Esophagus squamous epithelium (tissue), 5 donors: ENCODE results near the gene ANKS1B. TPM values are rescaled to one million over a fixed set of nuclear protein-coding genes. Genes with fewer than 3 reads are reported as not detected.

Source experiments
- DNase-seq: peaks from one replicate; lab custom pipeline; 2025; lab: John Stamatoyannopoulos, UW
- H3K27ac ChIP-seq, 4 donors: fragments of 200-600 bp; sonication (generic); one replicate each; pipeline ENCODE4 v1.5.1; 2016 to 2019; ENCODE audit warnings: mild to moderate bottlenecking in 1 of 4
- H3K27me3 ChIP-seq, 4 donors: fragments of 200-600 bp; sonication (generic); 1 replicate in 3 of 4; 2 replicates in 1 of 4; pipeline versions ENCODE4 v1.5.1 to v1.6.0; 2017 to 2021; ENCODE audit warnings: antibody characterized with exemption in 1 of 4
- H3K36me3 ChIP-seq, 3 donors: fragments of 200-600 bp; sonication (generic); one replicate each; pipeline ENCODE4 v1.5.1; 2016 to 2019
- H3K4me1 ChIP-seq, 3 donors: fragments of 200-600 bp; sonication (generic); one replicate each; pipeline ENCODE4 v1.5.1; 2017 to 2019
- H3K4me3 ChIP-seq, 4 donors: fragments of 200-600 bp; sonication (generic); 1 replicate in 3 of 4; 2 replicates in 1 of 4; pipeline ENCODE4 v1.5.1; 2016 to 2019; ENCODE audit warnings: mild to moderate bottlenecking in 2 of 4, moderate library complexity in 1 of 4
- H3K9me3 ChIP-seq, 3 donors: fragments of 200-600 bp; sonication (generic); one replicate each; pipeline ENCODE4 v1.5.1; 2016 to 2019
- POLR2A ChIP-seq, 4 donors: fragments of 450-650 bp; IDR thresholded peaks; one replicate each; pipeline ENCODE4 v1.6.1; 2017; ENCODE audit warnings: antibody characterized with exemption in 4 of 4, mild to moderate bottlenecking in 4 of 4, moderate library complexity in 3 of 4
- WGBS, 2 donors: methylation state at CpG; one replicate each; pipeline ENCODE4 v1.1.5; 2018; 5-methylcytosine and 5-hydroxymethylcytosine counted together
- intact Hi-C: fragments of 100-400 bp; cut with DNase I; formaldehyde crosslinking; loops from one replicate; pipeline ENCODE4 v1.15.0; 2022
- total RNA-seq, 4 donors: library from RNA; depleted of rRNA; stranded (reverse); fragments of >200 nt; gene quantifications; one replicate each; pipeline ENCODE4 v1.1.0, GENCODE V29; 2016
- TF ChIP-seq, protein P1 (sequence below), 6 experiments: fragments of 450-650 bp in 4 of 6; fragments of 200-600 bp in 2 of 6; sonication (generic) in 2 of 6; IDR thresholded peaks; one replicate each; pipeline ENCODE4 v1.5.1; 2016 to 2019; ENCODE audit warnings: antibody characterized with exemption in 6 of 6, mild to moderate bottlenecking in 4 of 6, moderate library complexity in 4 of 6
- donor health status: DM: yes; HTN: yes; CAD: no.

Gene ANKS1B
- total RNA-seq, 4 donors from 2014 or later: 1.6 to 15.8 (median 8.1) TPM

DNA sequence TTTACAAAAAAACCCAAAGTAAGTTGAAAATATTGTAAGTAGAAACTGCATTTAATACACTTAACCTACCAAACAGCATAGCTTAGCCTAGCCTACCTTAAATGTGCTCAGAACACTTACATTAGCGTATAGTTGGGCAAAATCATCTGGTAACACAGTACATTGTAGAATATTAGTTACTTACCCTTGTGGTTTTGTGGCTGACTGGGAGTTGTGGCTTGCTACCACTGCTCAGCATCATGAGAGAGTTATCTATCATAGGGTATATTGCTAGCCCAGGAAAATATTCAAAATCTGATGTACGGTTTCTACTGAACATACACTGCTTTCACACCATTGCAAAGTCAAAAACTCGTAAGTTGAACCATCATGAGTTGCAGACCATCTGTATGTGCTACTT, 478.9 kb downstream of the ANKS1B start:
- no peak for DNase-seq
- H3K36me3 ChIP-seq: no peaks in the 10 kb centered on the region
- TF ChIP-seq, protein P1, sequence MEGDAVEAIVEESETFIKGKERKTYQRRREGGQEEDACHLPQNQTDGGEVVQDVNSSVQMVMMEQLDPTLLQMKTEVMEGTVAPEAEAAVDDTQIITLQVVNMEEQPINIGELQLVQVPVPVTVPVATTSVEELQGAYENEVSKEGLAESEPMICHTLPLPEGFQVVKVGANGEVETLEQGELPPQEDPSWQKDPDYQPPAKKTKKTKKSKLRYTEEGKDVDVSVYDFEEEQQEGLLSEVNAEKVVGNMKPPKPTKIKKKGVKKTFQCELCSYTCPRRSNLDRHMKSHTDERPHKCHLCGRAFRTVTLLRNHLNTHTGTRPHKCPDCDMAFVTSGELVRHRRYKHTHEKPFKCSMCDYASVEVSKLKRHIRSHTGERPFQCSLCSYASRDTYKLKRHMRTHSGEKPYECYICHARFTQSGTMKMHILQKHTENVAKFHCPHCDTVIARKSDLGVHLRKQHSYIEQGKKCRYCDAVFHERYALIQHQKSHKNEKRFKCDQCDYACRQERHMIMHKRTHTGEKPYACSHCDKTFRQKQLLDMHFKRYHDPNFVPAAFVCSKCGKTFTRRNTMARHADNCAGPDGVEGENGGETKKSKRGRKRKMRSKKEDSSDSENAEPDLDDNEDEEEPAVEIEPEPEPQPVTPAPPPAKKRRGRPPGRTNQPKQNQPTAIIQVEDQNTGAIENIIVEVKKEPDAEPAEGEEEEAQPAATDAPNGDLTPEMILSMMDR (IDR thresholded peaks at IDR 0.05): no peak
- no peak for TF ChIP-seq POLR2A (IDR thresholded peaks at IDR 0.05)
- no peak overlapping the region for H3K4me3 ChIP-seq
- 79 to 89% methylated on average over 3 of the region's 3 CpGs for WGBS, 2 donors
- H3K9me3 ChIP-seq: no peaks in the 10 kb centered on the region
- no peak overlapping the region for H3K27ac ChIP-seq
- intact Hi-C loops: no loop called here
- H3K4me1 ChIP-seq: no peaks in the 10 kb centered on the region
- H3K27me3 ChIP-seq: no peaks in the 10 kb centered on the region

DNA sequence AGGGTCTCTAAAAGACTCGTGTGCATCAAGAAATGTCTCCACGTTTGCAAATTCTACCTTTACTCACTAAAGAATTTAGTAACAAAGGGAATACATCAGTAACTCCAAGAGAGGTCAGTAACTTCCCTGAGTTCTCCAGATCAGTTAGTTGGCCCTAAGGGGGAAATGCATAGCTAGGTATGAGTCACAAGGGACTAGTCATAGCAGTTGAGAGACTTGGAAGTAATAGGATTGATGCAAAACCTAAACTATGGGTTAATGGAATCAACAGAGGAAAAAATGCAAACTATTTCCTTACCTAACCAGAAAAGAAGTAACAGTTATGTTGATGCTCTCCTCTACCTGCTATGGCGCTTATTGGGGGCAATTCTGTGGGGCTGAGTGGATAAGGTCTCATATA, 486.0 kb downstream of the ANKS1B start:
- Histone ChIP-seq H3K9me3 (no peaks in the 10 kb centered on the region), H3K4me1 (no peaks in the 10 kb centered on the region), H3K27ac (no peak overlapping the region), H3K4me3 (no peak overlapping the region), H3K27me3 (no peaks in the 10 kb centered on the region), H3K36me3 (no peaks in the 10 kb centered on the region)
- intact Hi-C loops: no loop called here
- TF ChIP-seq POLR2A (IDR thresholded peaks at IDR 0.05): no peak
- TF ChIP-seq, protein P1 (IDR thresholded peaks at IDR 0.05): no peak
- WGBS, 2 donors: 56 to 60% methylated on average over 3 of the region's 3 CpGs
- DNase-seq: no peak

DNA sequence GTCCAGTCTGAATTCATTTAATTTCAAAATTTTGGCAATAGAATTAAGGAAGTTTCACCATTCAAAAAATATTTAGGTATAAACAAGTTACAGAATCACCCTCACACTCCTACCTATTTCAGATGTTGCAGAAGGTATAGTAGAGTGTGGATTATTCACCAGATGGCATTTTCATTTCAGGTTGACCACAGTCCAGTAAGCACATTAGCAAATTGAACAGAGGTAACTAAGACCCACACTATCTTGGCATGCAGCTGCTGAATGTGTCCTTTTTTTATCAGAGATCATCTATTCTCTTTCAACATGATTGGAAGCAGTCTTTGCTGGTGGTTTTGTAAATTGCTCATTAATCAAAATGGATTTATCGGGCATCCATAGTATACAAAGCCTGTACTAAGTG, 488.9 kb downstream of the ANKS1B start:
- TF ChIP-seq, protein P1 (IDR thresholded peaks at IDR 0.05): no peak
- TF ChIP-seq POLR2A (IDR thresholded peaks at IDR 0.05): no peak
- H3K36me3 ChIP-seq: no peaks in the 10 kb centered on the region
- no peak for DNase-seq
- no peak overlapping the region for H3K27ac ChIP-seq
- intact Hi-C loops: no loop called here
- no peaks in the 10 kb centered on the region for H3K9me3 ChIP-seq
- 55 to 58% methylated on average over 1 of the region's 1 CpG for WGBS, 2 donors
- H3K4me1 ChIP-seq: no peaks in the 10 kb centered on the region
- no peak overlapping the region for H3K4me3 ChIP-seq
- H3K27me3 ChIP-seq: no peaks in the 10 kb centered on the region

DNA sequence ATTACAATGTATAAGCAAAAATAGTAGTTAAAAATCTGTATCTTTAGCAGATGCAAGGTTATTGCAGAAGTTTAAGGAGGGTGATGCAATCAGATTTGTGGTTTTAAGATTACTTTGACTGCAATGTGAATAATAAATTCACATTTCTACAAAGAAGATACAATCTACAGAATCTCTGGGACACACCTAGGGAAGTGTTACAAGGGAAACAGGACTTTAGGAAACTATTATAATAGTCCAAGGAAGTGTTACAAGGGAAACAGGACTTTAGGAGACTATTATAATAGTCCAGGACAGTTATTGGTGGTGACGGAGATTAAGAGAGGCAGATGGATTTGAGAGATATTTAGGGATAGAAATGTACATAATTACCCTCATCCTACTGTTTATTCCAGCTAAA, 491.5 kb downstream of the ANKS1B start:
- Histone ChIP-seq H3K27me3 (no peaks in the 10 kb centered on the region), H3K36me3 (no peaks in the 10 kb centered on the region), H3K4me3 (no peak overlapping the region), H3K9me3 (no peaks in the 10 kb centered on the region), H3K4me1 (no peaks in the 10 kb centered on the region), H3K27ac (no peak overlapping the region)
- TF ChIP-seq, protein P1 (IDR thresholded peaks at IDR 0.05): no peak
- no peak for TF ChIP-seq POLR2A (IDR thresholded peaks at IDR 0.05)
- 92 to 96% methylated on average over 1 of the region's 1 CpG for WGBS, 2 donors
- intact Hi-C loops: no loop called here
- no peak for DNase-seq

DNA sequence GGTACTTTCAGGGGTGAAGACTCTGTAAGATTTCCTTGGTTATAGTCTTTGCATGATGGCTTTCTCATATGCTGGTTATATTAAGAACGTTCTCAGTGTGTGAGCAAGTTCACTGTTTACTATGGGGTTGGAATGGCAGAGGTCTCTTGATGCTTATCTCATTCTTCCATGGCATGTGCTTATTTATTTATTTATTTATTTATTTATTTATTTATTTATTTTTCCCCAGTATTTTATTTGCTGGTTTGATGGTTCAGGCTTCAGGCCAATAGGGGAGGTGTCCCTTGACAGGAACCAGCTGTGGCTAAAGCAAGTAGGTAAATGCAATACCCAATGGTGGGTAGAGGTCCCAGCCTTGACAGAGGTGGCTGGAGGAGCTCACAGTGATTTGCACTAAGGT, 498.5 kb downstream of the ANKS1B start:
- DNase-seq: no peak
- 67 to 85% methylated on average over 1 of the region's 1 CpG for WGBS, 2 donors
- intact Hi-C loops: no loop called here
- Histone ChIP-seq H3K27ac (no peak overlapping the region), H3K9me3 (peaks cover 0 to 6% (median 0%) of the 10 kb centered on the region in 3 donors), H3K4me3 (no peak overlapping the region), H3K27me3 (no peaks in the 10 kb centered on the region), H3K36me3 (no peaks in the 10 kb centered on the region), H3K4me1 (no peaks in the 10 kb centered on the region)
- TF ChIP-seq, protein P1 (IDR thresholded peaks at IDR 0.05): no peak
